PC-9 (cell line): Measurements from ENCODE around the gene SEMA3C. TPM values are rescaled to one million over a fixed set of nuclear protein-coding genes. Genes with fewer than 3 reads are reported as not detected.

ENCODE experiments used
- BruUV-seq: library from RNA; stranded (reverse); fragments of 400-500 nt; replicated peaks from 2 replicates; lab custom pipeline; 2021; lab: Mats Ljungman, UMichigan
- CTCF ChIA-PET: fragments of 300-600 bp; sonication (Branson Sonifier 250); formaldehyde crosslinking; loops from one replicate; lab custom pipeline; 2022; ENCODE audit warnings: antibody characterized with exemption; lab: Charles Lee
- POLR2A ChIA-PET: fragments of 300-600 bp; sonication (Branson Sonifier 250); formaldehyde crosslinking; loops from one replicate; lab custom pipeline; 2022; ENCODE audit warnings: antibody characterized with exemption; ENCODE audit not compliant: unreplicated experiment; lab: Charles Lee
- DNase-seq, 2 experiments: peaks; one replicate each; pipeline versions ENCODE4 v3.0.0 to v3.0.0-alpha.2; 2015 to 2022; ENCODE audit warnings: mixed read lengths in 1 of 2
- H2AFZ ChIP-seq: fragments of 200-600 bp; sonication (generic); 2 replicates; pipeline ENCODE4 v1.8.1; 2017; ENCODE audit warnings: antibody characterized with exemption
- H3F3A ChIP-seq: fragments of 200-600 bp; sonication (generic); 2 replicates; pipeline ENCODE4 v1.8.1; 2017; ENCODE audit warnings: antibody characterized with exemption, mild to moderate bottlenecking, low read depth; ENCODE audit not compliant: insufficient read depth
- H3K27ac ChIP-seq: fragments of 200-600 bp; sonication (generic); 2 replicates; pipeline ENCODE4 v1.6.1; 2016; ENCODE audit warnings: mixed run types
- H3K27me3 ChIP-seq: fragments of 200-600 bp; sonication (generic); 2 replicates; pipeline ENCODE4 v1.6.1; 2016; ENCODE audit warnings: low read depth, mixed run types; ENCODE audit not compliant: insufficient read depth
- H3K36me3 ChIP-seq: fragments of 200-600 bp; sonication (generic); 2 replicates; pipeline ENCODE4 v1.6.1; 2016; ENCODE audit warnings: low read depth, mixed run types
- H3K4me1 ChIP-seq: fragments of 200-600 bp; sonication (generic); replicated peaks from 2 replicates; pipeline ENCODE4 v1.6.1; 2016; ENCODE audit warnings: mixed run types; ENCODE audit not compliant: insufficient read depth
- H3K4me2 ChIP-seq: fragments of 200-600 bp; sonication (generic); 2 replicates; pipeline ENCODE4 v1.6.1; 2017; ENCODE audit warnings: mixed run types
- H3K4me3 ChIP-seq: fragments of 200-600 bp; sonication (generic); 2 replicates; pipeline ENCODE4 v1.6.1; 2016; ENCODE audit warnings: mixed run types
- H3K79me2 ChIP-seq: fragments of 200-600 bp; sonication (generic); 2 replicates; pipeline ENCODE4 v1.6.1; 2017; ENCODE audit warnings: low read depth, mixed run types
- H3K9me2 ChIP-seq: fragments of 200-600 bp; sonication (generic); 2 replicates; pipeline ENCODE4 v1.8.1; 2017; ENCODE audit warnings: mild to moderate bottlenecking; ENCODE audit not compliant: insufficient read depth
- H3K9me3 ChIP-seq: fragments of 200-600 bp; sonication (generic); 2 replicates; pipeline ENCODE4 v1.8.1; 2016; ENCODE audit warnings: low read depth; ENCODE audit not compliant: insufficient read depth
- H4K20me1 ChIP-seq: fragments of 200-600 bp; sonication (generic); 2 replicates; pipeline ENCODE4 v1.8.1; 2017; ENCODE audit not compliant: insufficient read depth
- CTCF ChIP-seq: fragments of 200-600 bp; sonication (generic); conservative IDR thresholded peaks from 2 replicates; pipeline ENCODE4 v1.6.1; 2017; ENCODE audit warnings: mixed run types, antibody characterized with exemption, mild to moderate bottlenecking, moderate library complexity
- EZH2 ChIP-seq: fragments of 200-600 bp; sonication (generic); IDR thresholded peaks from 2 replicates; pipeline ENCODE4 v1.8.0; 2017; ENCODE audit warnings: antibody characterized with exemption, low read depth
- intact Hi-C: fragments of 100-400 bp; cut with micrococcal nuclease; formaldehyde crosslinking; loops from one replicate; pipeline ENCODE4 v1.10.0; 2022; ENCODE audit not compliant: unreplicated experiment
- total RNA-seq: library from RNA; stranded (reverse); gene quantifications from 2 replicates; pipeline ENCODE4 v1.2.3, GENCODE V29; 2021

The SEMA3C gene
- total RNA-seq, 1 experiment from 2014 or later, result 19.9 TPM

- peak; percentile 12 to 45 for DNase-seq
- BruUV-seq, result TSS peak; percentile 62
- ChIA-PET POLR2A (interaction anchor here (0.6 to 1.3 kb wide), 5 partner anchors 62 to 1481 kb away, joined by 3 to 4 read pairs (median 3); no protein-coding TSS in a partner anchor), CTCF (interaction anchor here (0.6 to 1.3 kb wide), 10 partner anchors 23 to 1633 kb away, joined by 3 to 20 read pairs (median 8); no protein-coding TSS in a partner anchor)
- Histone ChIP-seq H3K27me3 (no peaks in the 10 kb centered on the region), H3K79me2 (peaks cover 22% of the 10 kb centered on the region), H4K20me1 (no peaks in the 10 kb centered on the region), H3K9me3 (no peaks in the 10 kb centered on the region), H3K4me1 (peaks cover 55% of the 10 kb centered on the region), H3K4me2 (peak overlapping the region; percentile 88), H3K9me2 (no peaks in the 10 kb centered on the region), H3K36me3 (no peaks in the 10 kb centered on the region), H3K4me3 (peak overlapping the region; percentile 86), H3K27ac (peak overlapping the region; percentile 79), H3F3A (peaks cover 15% of the 10 kb centered on the region), H2AFZ (peak overlapping the region; percentile 90)
- TF ChIP-seq CTCF (no peak), EZH2 (no peak)
- intact Hi-C loops, result loop anchor here (2.0 to 5.0 kb wide), 4 partner anchors 91 to 491 kb away; no protein-coding TSS in a partner anchor
Measured at GRCh38 chr7:80918399-80918798, 452 bp downstream of the SEMA3C start.

GRCh38 chr7:80916770-80917741, 1.8 kb downstream of the SEMA3C start:
- no peak overlapping the region for H2AFZ ChIP-seq
- H3K79me2 ChIP-seq, result peaks cover 22% of the 10 kb centered on the region
- H4K20me1 ChIP-seq, result no peaks in the 10 kb centered on the region
- H3K27me3 ChIP-seq, result no peaks in the 10 kb centered on the region
- peak overlapping the region; percentile 86; the same call in 1 of the 2 replicates for H3K4me3 ChIP-seq
- H3K9me3 ChIP-seq, result no peaks in the 10 kb centered on the region
- intact Hi-C loops, result loop anchor here (5.0 kb wide), 2 partner anchors 90 to 490 kb away; no protein-coding TSS in a partner anchor
- H3F3A ChIP-seq, result peaks cover 15% of the 10 kb centered on the region
- peak in 1 of 2 experiments; percentile 46 for DNase-seq
- ChIA-PET POLR2A (interaction anchor here (0.7 kb wide), 1 partner anchor 33 kb away, joined by 4 read pairs; no protein-coding TSS in a partner anchor), CTCF (no interaction called here)
- H3K9me2 ChIP-seq, result no peaks in the 10 kb centered on the region
- TF ChIP-seq EZH2 (no peak), CTCF (no peak; the same call in 1 of the 2 replicates)
- BruUV-seq, result no TSS peak
- H3K4me1 ChIP-seq, result peaks cover 43% of the 10 kb centered on the region
- H3K4me2 ChIP-seq, result peak overlapping the region; percentile 88
- no peaks in the 10 kb centered on the region for H3K36me3 ChIP-seq
- H3K27ac ChIP-seq, result no peak overlapping the region

GRCh38 chr7:80910228-80910627, 8.6 kb downstream of the SEMA3C start:
- Histone ChIP-seq H3K27ac (no peak overlapping the region), H3K4me3 (no peak overlapping the region), H3K4me2 (no peak overlapping the region), H3K36me3 (no peaks in the 10 kb centered on the region), H3F3A (0 out of 2 replicates have a peak, but pooled peaks cover 6% of the 10 kb centered on the region), H3K9me2 (no peaks in the 10 kb centered on the region), H2AFZ (no peak overlapping the region), H3K27me3 (no peaks in the 10 kb centered on the region), H3K9me3 (no peaks in the 10 kb centered on the region), H3K79me2 (0 out of 2 replicates have a peak, but pooled peaks cover 4% of the 10 kb centered on the region), H3K4me1 (no peaks in the 10 kb centered on the region), H4K20me1 (no peaks in the 10 kb centered on the region)
- CTCF ChIA-PET, result no interaction called here
- DNase-seq, result no peak
- POLR2A ChIA-PET, result no interaction called here
- TF ChIP-seq EZH2 (no peak), CTCF (no peak)
- no TSS peak for BruUV-seq
- intact Hi-C loops, result no loop called here
